Measurements from ENCODE around the gene RBM39.

RBM39 gene

DNA sequence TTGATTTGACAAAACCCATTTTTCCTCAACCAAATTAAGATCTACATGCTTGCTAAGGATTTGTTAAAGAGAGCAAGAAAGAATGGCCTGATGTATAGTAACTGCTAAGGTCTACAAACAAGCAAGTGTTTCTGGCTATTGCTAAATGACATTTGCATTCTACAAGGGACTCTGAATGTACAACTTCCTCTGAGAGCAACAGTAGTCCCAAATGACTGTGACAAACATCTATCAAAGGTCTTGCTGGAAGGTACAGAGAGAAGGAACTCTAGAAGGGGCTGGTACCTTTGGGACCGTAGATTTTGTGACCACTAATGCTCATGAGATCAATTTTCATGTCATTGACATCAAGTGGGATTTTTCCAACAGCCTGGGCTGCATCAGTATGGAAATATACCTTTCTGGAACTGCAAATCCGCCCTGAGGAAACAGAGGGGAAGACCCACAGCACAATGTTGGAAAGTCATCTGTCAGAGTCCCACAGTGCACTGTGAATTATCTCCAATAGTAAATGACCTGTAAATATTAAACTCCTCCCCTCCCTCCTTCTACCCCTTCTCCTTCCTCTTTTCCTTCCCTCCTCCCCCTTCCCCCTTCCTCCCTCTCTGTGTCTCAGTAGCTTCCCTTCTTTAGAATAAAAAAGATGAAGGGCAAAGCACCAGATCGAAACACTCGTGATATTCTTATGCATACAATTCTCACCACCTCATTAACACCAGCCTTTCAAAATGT, 61.4 kb downstream of the RBM39 start:
- DNase-seq (ENCODE audit: low read depth in 4 of 4, low spot score in 1 of 4): no peak

DNA sequence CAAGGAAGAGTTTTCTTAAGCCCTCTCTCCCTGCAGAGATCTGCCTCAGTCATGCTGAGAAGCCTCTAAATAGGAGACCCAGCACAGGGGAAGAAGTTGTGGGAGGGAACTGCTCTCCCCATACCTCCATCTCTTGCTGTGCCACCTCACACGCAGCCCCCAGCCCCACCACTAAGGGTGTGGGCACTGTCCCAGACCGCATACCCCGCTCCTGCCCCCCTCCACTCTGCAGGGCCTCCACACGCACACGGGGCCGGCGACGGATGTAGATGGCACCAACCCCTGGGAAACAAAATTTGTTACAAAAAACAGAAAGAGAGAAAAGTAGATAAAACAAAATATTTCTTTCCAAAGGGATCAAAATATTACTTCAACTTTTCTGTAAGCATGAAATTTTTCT, 67.1 kb downstream of the RBM39 start:
- no peak for DNase-seq (ENCODE audit: low read depth in 4 of 4, low spot score in 1 of 4)

DNA sequence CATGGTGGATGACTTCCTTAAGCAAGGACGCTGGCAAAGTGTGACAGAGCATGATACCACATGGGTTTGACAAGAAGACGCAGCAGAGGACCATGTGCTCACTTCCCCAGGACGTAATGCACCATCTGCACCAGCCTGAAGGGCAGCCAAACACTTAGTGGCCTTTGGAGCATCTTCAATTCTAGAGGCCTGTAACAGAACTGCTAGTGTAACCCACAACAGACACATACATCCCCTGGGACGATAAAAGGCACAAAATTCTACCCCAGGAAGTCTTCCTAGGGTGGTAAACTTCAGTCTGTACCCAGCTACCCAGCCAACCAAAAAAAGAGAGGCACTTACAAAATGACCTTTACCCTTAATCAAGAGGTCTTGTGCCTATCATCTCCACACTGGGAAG, 68.2 kb downstream of the RBM39 start:
- no peak for DNase-seq (ENCODE audit: low read depth in 4 of 4, low spot score in 1 of 4)

DNA sequence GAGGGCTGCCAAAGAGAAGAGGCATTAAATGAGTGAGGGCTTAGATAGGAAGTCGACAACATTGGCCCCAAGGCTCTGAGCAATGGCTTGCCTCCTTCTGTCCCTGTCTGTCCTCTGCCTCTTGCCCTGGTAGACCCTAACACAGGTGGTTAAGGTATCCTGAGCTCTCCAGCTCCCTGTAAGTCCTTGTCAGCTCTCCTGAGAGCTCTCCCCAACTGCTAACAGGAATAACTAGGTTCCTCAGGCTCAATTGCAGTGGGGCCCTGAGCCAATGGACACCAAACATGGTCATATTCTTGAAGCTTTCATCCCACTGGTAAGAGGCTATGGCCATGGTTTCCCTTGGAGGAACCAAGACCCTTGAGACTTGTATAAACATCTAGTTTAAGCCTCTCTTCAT, 72.4 kb downstream of the RBM39 start:
- DNase-seq (ENCODE audit: low read depth in 4 of 4, low spot score in 1 of 4): no peak

DNA sequence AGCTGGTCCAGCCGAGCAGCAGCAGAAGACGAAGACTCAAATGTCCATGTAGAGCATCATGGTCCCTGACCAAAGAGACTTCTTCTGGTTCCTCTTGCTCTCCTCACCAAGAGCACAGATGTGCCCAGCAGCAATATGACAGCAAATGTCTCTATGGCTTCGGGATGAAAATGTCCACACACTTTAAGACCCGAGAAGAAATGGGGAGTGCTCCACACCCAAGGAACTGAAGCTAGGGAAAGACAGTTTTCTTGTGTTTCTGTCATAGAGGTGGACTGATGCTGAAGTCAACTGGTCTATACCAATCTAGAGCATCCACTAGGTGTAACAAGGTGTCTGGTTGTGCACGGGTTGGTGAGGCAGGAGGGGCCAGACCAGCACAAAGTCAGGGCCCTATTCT, 72.8 kb downstream of the RBM39 start:
- DNase-seq (ENCODE audit: low read depth in 4 of 4, low spot score in 1 of 4): no peak

DNA sequence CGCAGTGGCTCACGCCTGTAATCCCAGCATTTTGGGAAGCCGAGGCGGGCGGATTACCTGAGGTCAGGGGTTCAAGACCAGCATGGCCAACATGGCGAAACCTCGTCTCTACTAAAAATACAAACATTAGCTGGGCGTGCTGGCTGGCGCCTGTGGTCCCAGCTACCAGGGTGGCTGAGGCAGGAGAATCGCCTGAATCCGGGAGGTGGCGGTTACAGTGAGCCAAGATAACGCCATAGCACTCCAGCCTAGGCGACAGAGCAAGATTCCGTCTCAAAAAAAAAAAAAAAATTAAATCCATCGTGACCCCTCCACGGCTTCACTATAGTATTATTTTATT, 76.1 kb downstream of the RBM39 start:
- no peak for DNase-seq (ENCODE audit: low read depth in 4 of 4, low spot score in 1 of 4)

DNA sequence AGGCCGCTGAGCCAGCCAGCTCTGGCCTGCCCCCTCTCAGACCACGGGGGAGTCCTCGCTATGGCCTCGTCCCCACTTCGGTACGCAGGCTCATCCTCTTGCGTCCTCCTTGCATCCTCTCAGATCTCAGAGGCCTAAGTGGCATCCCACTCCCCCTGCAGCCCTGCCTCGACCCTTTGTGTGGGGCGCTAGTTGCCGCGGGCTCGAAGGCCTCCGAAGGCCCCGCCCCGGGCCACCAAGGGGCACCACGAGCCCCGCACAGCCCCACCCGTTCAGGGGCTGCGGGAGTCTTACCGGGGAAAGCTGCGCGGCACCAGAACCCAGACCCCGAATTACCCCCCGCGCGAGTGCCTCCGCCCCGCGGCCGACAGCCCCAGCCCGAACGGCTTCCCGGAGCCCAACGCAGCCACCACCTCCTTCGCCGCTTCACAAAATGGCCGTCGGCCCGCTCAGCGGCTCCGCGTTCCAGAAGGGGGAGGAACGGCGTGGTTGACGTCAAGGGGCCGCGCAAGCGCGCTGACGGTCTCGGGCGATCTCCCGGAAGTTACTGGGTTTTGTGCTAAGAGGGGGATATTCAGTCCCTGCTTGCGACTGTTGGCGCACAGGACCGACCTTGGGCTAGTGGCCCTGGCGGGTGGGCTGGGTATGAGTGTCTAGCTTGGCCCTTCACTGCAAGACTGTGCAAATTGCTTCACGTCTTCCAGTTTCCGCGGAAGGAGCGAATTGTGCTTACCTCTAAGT, 77.4 kb downstream of the RBM39 start, which contains the start of the genes CPNE1 and RBM12:
TSS of gene CPNE1 (minus strand) at position 435 of the 741 bp plus-strand sequence. CDS start 31,977 bp downstream, outside the sequence.
TSS of gene RBM12 (minus strand) at position 435 of the 741 bp plus-strand sequence. CDS start 9,578 bp downstream, outside the sequence.
- peak; percentile 77 to 90 (median 81) for DNase-seq (ENCODE audit: low read depth in 4 of 4, low spot score in 1 of 4)

DNA sequence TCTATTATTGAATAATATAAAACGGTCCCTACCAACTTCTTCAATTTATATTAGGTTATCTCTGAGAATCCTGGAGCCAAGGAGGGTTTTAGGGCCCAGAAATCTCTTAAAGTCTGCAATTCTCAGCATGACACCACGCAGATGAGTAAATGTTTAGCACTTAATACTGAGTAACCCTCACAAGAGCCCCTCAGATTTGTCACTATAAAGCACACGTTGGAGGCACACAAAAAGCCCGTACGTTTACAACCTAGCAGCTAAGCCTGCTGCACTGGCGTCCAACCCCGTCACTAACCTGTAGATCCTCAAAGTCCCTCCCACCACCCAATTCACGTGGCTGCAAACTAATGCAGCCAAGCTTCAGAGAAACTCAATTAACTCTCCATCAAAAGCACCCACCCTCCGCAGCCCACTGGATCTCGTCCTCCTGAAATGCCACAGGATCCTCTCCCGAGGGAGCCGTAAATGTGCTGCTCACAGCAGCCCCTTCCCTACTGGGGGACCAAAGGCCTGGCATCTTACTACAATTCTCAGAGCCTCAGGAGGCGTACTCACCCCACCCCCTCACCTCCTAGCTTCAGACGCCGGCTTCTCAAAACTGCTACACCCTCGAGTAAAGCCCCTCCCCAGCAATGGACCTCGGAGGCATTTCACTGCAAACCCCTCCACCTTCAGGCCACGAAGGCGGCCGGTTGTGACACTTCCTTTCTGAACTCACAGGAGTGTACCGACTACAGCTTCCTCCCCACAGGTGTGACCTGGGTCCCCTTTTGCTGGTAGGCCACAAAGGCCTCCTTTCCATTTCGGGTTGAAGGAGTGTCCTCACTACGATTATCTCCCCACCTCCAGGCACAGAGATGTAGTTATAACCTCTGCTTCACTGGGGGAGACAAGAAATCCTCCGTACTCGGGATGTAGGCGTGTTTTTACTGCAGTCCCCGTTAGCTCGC, 78.3 kb downstream of the RBM39 start:
- peak; percentile 23 to 34 (median 28) for DNase-seq (ENCODE audit: low read depth in 4 of 4, low spot score in 1 of 4)

DNA sequence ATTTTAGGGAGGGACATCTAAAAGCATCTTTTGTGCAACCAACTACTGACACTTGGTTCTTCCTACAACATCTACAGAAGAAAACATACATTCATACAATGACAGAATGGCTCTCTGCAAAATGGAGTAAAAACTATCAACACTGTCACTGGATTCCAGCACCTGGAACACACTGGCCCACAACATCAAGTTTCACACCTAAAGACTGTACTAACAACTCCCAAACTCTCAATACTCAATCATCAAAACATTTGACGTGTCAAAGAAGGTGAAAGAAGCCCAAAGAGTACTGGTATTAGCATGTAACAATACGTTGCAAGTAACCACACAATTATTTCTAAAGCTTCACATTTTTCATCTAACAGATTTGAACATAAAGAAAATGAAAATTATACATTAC, 79.5 kb downstream of the RBM39 start:
- no peak for DNase-seq (ENCODE audit: low read depth in 4 of 4, low spot score in 1 of 4)

DNA sequence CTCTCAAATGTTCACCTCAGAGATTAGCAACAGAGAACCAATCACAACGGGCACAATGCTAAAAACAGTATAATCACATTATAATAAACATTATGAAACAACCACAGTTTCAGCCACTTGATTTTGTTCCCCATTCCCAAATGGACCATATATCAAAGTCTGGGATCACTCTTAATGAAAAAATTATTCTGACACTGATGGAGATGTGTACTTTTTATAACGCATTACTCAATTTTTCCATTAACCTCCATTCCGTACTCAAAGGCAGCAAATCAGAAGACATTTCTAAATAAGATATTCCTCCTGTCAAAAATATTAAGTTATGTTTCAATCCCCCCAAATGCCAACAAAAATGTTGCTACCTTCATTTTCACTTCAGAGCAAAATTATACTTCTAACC, 80.2 kb downstream of the RBM39 start:
- DNase-seq (ENCODE audit: low read depth in 4 of 4, low spot score in 1 of 4): no peak

DNA sequence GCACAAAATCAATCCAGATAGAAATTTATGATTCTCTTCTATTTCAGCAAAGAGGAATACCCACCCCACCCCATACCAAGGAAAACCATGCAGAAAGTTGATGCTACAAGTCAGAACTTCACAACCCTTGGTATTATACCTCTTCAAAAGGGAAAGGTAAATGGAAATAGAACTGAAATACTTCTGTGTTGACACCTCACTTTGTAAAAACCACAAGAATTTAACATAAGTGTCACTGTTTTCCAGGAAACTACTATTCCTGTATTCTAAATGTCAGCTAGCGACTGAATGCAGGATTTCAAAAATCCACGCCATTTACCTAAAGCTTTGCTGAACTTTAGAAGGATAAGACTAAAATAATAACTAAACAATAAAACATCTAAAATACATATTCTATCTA, 81.0 kb downstream of the RBM39 start:
- no peak for DNase-seq (ENCODE audit: low read depth in 4 of 4, low spot score in 1 of 4)

DNA sequence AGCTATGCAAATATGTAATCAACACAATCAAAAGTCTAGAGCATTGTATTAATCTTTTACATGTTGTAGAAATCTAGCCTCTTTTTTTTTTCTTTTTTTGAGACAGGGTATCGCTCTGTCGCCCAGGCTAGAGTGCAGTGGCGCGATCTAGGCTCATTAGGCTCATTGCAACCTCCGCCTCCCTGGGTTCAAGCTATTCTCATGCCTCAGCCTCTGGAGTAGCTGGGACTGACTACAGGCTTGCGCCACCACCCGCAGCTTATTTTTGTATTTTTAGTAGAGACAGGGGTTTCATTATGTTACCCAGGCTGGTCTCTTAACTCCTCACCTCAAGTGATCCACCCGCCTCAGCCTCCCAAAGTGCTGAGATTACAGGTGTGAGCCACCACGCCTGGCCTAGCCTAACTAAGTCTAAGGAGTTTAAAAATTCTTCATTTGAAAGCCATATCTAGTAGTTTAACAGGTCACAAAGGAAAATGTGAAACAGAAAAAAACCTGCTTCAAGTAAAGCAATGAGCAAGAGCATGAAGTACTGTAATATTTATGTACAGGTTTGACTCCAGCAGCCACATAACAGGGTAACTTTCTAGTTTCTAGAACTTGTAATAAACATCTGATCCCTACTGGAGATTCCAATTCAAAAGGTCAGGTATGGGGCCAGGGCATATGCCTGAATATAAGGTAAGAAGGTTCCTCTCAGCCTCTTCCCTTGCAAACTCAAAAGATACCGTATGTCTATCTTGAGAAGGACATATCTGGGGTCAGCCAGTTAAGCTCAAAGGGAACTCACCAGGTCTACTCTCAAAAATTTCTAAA, 81.7 kb downstream of the RBM39 start:
- DNase-seq (ENCODE audit: low read depth in 4 of 4, low spot score in 1 of 4): peak in 1 of 4 experiments; percentile 21

DNA sequence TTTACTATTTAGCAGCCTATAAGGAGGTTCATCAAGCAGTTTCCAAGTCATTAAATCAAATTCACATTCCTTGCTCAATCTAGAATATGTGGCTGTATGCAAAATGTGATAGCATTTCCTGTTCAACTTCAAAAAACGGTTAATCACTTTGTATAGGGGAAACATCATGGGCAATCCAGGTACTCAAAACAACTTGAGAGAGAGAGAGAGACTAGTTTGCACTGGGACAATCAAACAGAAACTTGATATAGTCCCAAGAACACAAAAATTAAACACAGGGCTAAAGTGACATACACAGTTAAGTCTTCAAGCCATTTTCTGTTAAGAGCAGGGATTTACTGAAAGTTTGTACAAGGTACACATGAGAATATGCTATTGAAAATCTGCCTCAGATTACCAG, 84.8 kb downstream of the RBM39 start:
- no peak for DNase-seq (ENCODE audit: low read depth in 4 of 4, low spot score in 1 of 4)

DNA sequence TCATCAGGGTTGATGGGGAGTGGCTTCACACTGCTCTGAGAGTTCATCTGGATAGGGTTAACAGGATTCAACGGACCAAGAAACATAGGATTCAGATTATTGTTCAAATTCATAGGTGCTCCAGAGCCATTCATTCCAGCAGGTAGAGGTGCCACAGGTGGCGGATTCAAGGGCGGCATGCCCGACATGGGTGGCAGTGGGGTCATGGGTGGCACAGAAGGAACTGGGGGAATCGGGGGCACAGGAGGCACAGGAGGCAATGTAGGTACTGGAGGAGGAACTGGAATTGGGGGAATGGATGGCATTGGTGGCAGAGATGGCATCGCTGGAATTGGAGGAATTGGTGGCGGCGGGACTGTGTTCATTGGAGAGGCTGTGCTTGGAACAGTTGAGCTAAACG, 87.6 kb downstream of the RBM39 start:
- no peak for DNase-seq (ENCODE audit: low read depth in 4 of 4, low spot score in 1 of 4)

DNA sequence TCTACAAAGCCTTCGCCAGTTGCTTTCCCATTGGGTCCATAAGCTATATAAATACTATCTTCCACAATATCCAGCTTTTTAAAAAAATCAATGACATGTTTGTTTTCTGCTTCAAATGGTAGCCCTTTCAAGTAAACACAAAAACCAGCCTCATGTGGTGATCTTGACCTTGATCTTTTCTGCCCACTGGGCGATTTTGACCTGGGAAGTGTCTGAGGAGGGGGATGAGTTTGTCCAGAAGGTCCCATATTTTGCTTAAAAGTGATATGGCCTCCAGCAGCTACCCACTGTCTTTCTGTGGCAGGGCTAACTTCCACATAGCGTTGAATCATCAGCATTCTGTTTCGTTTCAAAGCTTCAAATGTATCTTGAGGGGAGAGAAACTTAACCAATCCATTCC, 88.2 kb downstream of the RBM39 start:
- DNase-seq (ENCODE audit: low read depth in 4 of 4, low spot score in 1 of 4): no peak
